NT2/D1 (cell line): ENCODE data around the gene TGM2.

ENCODE experiments used
- SUZ12 ChIP-seq: IDR thresholded peaks from 2 replicates; pipeline ENCODE4 v1.6.1; 2011; ENCODE audit not compliant: insufficient read length, insufficient read depth; ENCODE audit errors: extremely low read depth
- YY1 ChIP-seq: IDR thresholded peaks from 2 replicates; pipeline ENCODE4 v1.6.1; 2011; ENCODE audit not compliant: insufficient read length, insufficient read depth
- ZNF274 ChIP-seq: IDR thresholded peaks from 2 replicates; pipeline ENCODE4 v1.6.1; 2011; ENCODE audit warnings: mild to moderate bottlenecking, low read depth, low read length

GRCh38 chr20:38083338-38084048, 81.6 kb downstream of the TGM2 start:
- no peak for TF ChIP-seq SUZ12
- TF ChIP-seq ZNF274: no peak
- TF ChIP-seq YY1: no peak
